A673 (cell line): ENCODE data around the gene PUM1. TPM values are rescaled to one million over a fixed set of nuclear protein-coding genes. Genes with fewer than 3 reads are reported as not detected.

Experiments used
- BruUV-seq: library from RNA; stranded (reverse); fragments of 400-500 nt; replicated peaks from 2 replicates; lab custom pipeline; 2021; lab: Mats Ljungman, UMichigan
- CTCF ChIA-PET: fragments of 300-600 bp; sonication (Branson Sonifier 250); formaldehyde crosslinking; loops from one replicate; lab custom pipeline; 2022; ENCODE audit warnings: antibody characterized with exemption; lab: Charles Lee
- POLR2A ChIA-PET: fragments of 300-600 bp; sonication (Branson Sonifier 250); formaldehyde crosslinking; loops from one replicate; lab custom pipeline; 2022; ENCODE audit warnings: antibody characterized with exemption; ENCODE audit not compliant: low non-redundant PET; lab: Charles Lee
- DNase-seq: peaks from one replicate; pipeline ENCODE4 v3.0.0-alpha.2; 2015; ENCODE audit warnings: low spot score
- H3K27ac ChIP-seq: fragments of 200-600 bp; sonication (generic); 2 replicates; pipeline ENCODE4 v1.5.1; 2016; ENCODE audit warnings: mixed run types, low read depth, mild to moderate bottlenecking, mixed read lengths, antibody characterized with exemption, low read length; ENCODE audit not compliant: poor library complexity, severe bottlenecking
- H3K27me3 ChIP-seq: fragments of 200-600 bp; sonication (generic); replicated peaks from 2 replicates; pipeline ENCODE4 v1.6.1; 2017; ENCODE audit warnings: mixed run types, low read depth, mild to moderate bottlenecking, mixed read lengths, antibody characterized with exemption, low read length; ENCODE audit not compliant: insufficient read depth, poor library complexity
- H3K36me3 ChIP-seq: fragments of 200-600 bp; sonication (generic); 2 replicates; pipeline ENCODE4 v1.6.1; 2016; ENCODE audit warnings: mixed run types, mild to moderate bottlenecking, mixed read lengths, antibody characterized with exemption, low read length; ENCODE audit not compliant: insufficient read depth, poor library complexity, severe bottlenecking
- H3K4me1 ChIP-seq: fragments of 200-600 bp; sonication (generic); 2 replicates; pipeline ENCODE4 v1.6.1; 2017; ENCODE audit warnings: mixed run types, mild to moderate bottlenecking, mixed read lengths, antibody characterized with exemption, low read length; ENCODE audit not compliant: insufficient read depth, poor library complexity, severe bottlenecking
- H3K4me3 ChIP-seq: fragments of 200-600 bp; sonication (generic); 2 replicates; pipeline ENCODE4 v1.5.1; 2016; ENCODE audit warnings: low read depth, mixed run types, mild to moderate bottlenecking, mixed read lengths, low read length; ENCODE audit not compliant: poor library complexity, severe bottlenecking
- H3K9me3 ChIP-seq: fragments of 200-600 bp; sonication (generic); 2 replicates; pipeline ENCODE4 v1.6.1; 2016; ENCODE audit warnings: mixed run types, low read depth, mild to moderate bottlenecking, mixed read lengths, antibody characterized with exemption, low read length; ENCODE audit not compliant: poor library complexity, severe bottlenecking
- EZH2 ChIP-seq: fragments of 200-600 bp; sonication (generic); IDR thresholded peaks from 2 replicates; pipeline ENCODE4 v1.6.1; 2017; ENCODE audit warnings: borderline replicate concordance, low read depth, mild to moderate bottlenecking, mixed read lengths, antibody characterized with exemption, low read length; ENCODE audit not compliant: poor library complexity, severe bottlenecking
- intact Hi-C: fragments of 100-400 bp; cut with micrococcal nuclease; formaldehyde crosslinking; loops from one replicate; pipeline ENCODE4 v1.10.0; 2022; ENCODE audit not compliant: unreplicated experiment
- total RNA-seq: library from RNA; stranded (reverse); gene quantifications from 2 replicates; pipeline ENCODE4 v1.2.3, GENCODE V29; 2021
- TF ChIP-seq, protein P1 (sequence below): fragments of 300-800, 200-600 bp; sonication (generic); conservative IDR thresholded peaks from 2 replicates; pipeline ENCODE4 v1.5.1; 2017; ENCODE audit warnings: low read depth, mild to moderate bottlenecking, antibody characterized with exemption, low read length, moderate library complexity, mixed read lengths

Gene PUM1
- total RNA-seq, 1 experiment from 2014 or later = 138 TPM

DNA sequence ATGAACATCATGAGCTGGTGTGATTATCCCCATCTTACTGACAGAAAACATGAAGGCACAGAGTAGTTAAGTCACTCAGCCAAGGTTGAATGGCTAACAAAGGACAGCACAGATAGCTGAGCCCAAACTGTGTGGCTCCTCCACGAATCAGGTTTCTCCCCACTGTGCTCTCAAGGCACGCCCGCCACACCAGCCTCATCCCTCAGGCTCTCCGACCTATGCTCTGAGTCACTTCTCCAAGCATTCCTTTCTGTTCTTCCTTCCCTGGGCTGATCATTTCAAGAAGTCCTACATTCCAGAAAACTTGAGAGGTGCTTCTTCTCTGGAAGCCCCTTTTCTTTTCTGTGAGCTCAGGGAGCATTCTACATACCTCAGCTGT, 131.7 kb downstream of the PUM1 start:
- ChIA-PET CTCF (no interaction called here), POLR2A (interaction anchor here (0.6 kb wide), 1 partner anchor 10 kb away, joined by 3 read pairs; no protein-coding TSS in a partner anchor)
- H3K27me3 ChIP-seq = no peaks in the 10 kb centered on the region
- no peak for DNase-seq
- BruUV-seq = no TSS peak
- no peak for TF ChIP-seq EZH2
- TF ChIP-seq, protein P1, sequence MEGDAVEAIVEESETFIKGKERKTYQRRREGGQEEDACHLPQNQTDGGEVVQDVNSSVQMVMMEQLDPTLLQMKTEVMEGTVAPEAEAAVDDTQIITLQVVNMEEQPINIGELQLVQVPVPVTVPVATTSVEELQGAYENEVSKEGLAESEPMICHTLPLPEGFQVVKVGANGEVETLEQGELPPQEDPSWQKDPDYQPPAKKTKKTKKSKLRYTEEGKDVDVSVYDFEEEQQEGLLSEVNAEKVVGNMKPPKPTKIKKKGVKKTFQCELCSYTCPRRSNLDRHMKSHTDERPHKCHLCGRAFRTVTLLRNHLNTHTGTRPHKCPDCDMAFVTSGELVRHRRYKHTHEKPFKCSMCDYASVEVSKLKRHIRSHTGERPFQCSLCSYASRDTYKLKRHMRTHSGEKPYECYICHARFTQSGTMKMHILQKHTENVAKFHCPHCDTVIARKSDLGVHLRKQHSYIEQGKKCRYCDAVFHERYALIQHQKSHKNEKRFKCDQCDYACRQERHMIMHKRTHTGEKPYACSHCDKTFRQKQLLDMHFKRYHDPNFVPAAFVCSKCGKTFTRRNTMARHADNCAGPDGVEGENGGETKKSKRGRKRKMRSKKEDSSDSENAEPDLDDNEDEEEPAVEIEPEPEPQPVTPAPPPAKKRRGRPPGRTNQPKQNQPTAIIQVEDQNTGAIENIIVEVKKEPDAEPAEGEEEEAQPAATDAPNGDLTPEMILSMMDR = no peak
- H3K27ac ChIP-seq = no peak overlapping the region
- intact Hi-C loops = no loop called here
- H3K4me3 ChIP-seq = no peak overlapping the region
- H3K4me1 ChIP-seq = no peaks in the 10 kb centered on the region
- peaks cover 47% of the 10 kb centered on the region for H3K36me3 ChIP-seq
- no peaks in the 10 kb centered on the region for H3K9me3 ChIP-seq

DNA sequence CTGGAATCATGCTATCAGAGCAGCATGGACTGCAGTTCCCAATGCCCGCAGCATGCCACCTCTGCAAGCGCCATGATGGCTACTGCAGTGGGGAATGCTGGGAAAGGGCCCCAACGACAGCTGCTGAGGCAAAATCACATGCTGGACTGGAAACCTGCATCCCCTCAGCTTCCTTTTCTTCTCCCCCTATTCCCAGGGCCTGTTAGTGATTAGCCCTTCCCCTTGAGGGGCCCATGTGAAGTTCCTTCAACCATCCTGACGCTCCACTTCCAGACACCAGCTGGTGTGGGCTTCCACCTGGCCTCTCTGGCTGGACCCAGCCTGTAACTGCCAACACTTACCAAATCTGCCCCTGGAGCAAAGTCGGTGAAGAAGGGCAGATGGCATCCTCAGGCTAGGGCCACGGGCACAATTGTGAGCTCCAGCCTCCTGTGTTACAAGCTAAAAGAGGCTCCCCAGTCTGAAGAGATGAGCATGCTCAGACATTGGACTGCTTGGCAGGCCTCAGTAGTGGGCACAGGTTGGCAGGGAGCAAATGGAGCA, 134.8 kb downstream of the PUM1 start:
- POLR2A ChIA-PET = no interaction called here
- peaks cover 27% of the 10 kb centered on the region for H3K36me3 ChIP-seq
- H3K4me1 ChIP-seq = no peaks in the 10 kb centered on the region
- intact Hi-C loops = no loop called here
- no peak overlapping the region for H3K4me3 ChIP-seq
- CTCF ChIA-PET = interaction anchor here (0.9 to 1.5 kb wide), 2 partner anchors 129 to 212 kb away, joined by 5 to 6 read pairs; no protein-coding TSS in a partner anchor
- no peaks in the 10 kb centered on the region for H3K27me3 ChIP-seq
- DNase-seq = no peak
- no TSS peak for BruUV-seq
- no peak overlapping the region for H3K27ac ChIP-seq
- no peaks in the 10 kb centered on the region for H3K9me3 ChIP-seq
- TF ChIP-seq, protein P1 = no peak
- no peak for TF ChIP-seq EZH2

DNA sequence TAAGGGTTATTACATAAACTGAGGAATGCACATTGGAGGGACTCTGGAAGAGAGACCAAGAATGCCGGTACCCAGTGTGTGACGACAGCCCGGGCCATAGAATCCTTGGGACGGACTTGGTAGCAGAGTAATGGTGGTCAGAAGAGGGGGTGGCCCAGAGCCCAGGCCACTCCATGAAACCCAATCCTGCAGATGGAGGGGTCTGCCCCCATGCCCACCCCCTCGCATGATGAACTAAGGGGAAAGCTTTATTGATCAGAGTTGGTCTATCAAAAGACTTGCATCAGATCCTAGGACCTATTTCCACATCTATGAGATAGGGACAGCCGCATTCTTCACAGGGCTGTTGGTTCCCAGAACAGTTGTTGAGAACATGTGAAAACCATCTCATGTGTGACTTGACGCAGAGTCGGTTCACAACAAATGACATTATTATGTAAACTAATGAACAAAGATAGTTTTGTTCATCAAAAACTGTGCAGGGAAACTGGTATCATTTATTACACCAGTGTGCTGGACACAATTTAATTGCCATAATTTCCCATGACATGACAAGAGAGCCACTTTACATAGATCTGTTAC, 135.5 kb downstream of the PUM1 start:
- POLR2A ChIA-PET = no interaction called here
- Histone ChIP-seq H3K9me3 (no peaks in the 10 kb centered on the region), H3K4me3 (no peak overlapping the region), H3K27ac (no peak overlapping the region), H3K27me3 (no peaks in the 10 kb centered on the region), H3K36me3 (peaks cover 27% of the 10 kb centered on the region), H3K4me1 (no peaks in the 10 kb centered on the region)
- intact Hi-C loops = loop anchor here (5.0 kb wide), 1 partner anchor 213 kb away; no protein-coding TSS in a partner anchor
- TF ChIP-seq EZH2 = no peak
- TF ChIP-seq, protein P1 = no peak
- no peak for DNase-seq
- CTCF ChIA-PET = interaction anchor here (0.9 to 1.5 kb wide), 3 partner anchors 129 to 211 kb away, joined by 5 to 10 read pairs (median 6); no protein-coding TSS in a partner anchor
- BruUV-seq = no TSS peak
